SW480 (cell line): ENCODE results near the gene SMCO2.

Experiments used
- DNase-seq: peaks from one replicate; pipeline ENCODE4 v3.0.0-alpha.2; 2016; ENCODE audit warnings: low spot score

SMCO2 gene

DNA sequence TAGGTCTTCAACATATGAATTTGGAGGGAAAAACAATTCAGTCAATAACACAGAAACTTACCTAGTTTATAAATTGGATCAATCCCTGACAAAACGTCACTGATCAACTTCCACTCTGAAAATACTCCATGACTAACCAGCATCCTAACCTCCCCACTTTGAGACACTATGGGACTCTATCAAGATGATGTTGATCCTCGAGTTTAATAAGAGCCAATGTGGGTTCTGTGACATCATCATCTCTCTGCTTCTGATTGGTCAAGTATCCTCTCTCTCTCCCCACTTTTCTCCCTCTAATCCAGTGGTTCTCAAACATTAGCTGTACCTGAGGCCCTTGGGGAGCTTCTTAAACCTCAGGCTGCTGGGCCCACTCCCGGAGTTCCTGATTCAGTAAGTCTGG, at the start of gene SMCO2:
Gene SMCO2, plus strand, starts transcription at position 301 of the 400 bp plus-strand sequence. CDS start 23,896 bp downstream, outside the sequence.
- no peak for DNase-seq

GRCh38 chr12:27398466-27398865, 48.1 kb upstream of the SMCO2 start:
- DNase-seq = no peak

GRCh38 chr12:27399074-27399473, 47.5 kb upstream of the SMCO2 start:
- no peak for DNase-seq

DNA sequence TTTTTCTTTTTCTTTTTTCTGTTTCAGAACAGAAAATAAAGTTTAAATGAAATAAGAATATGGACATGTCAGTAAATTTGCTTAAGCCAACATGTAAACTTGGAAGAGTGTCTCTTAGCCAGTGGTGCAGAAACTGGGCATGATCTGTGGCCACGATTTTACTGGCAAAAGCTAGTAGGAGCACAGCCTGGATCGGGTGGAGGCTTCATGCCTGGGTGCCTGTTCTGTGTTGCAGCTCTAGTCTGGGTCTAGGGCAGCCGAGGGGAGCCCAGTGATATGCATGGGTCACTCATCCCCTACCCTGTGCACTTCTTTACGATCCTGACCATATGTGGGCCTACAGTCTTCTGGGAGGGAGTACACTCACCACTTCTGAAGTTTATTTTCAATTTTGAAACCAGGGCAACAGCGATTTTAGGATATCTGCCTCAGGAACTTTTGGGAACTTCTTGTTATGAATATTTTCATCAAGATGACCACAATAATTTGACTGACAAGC, 45.6 kb upstream of the SMCO2 start:
- DNase-seq = no peak

GRCh38 chr12:27412047-27412446, 34.5 kb upstream of the SMCO2 start:
- DNase-seq = no peak

- DNase-seq = peak; percentile 75
Measured at GRCh38 chr12:27422697-27423096, 23.8 kb upstream of the SMCO2 start.

GRCh38 chr12:27424631-27425230, 21.8 kb upstream of the SMCO2 start:
- DNase-seq = peak; percentile 91

DNA sequence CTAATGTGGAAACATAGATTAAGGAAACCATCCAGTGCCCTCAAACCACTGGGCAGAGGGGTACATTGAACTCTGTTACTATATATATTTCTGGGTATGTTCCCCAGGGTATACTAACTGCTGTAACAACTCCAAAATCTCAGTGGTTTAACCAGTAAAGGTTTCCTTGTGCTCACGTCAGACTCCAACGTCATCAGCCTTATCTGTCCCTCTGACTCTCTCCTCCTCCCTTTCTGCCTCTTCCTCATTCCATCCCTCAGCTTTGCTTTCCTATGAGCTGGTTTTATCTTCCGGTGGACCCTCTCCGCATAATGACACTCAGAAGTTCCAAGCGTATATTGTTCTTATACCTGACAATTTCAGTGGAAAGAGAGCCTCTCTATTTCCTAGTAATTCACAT, 21.2 kb upstream of the SMCO2 start:
- no peak for DNase-seq

GRCh38 chr12:27426743-27427487, 19.6 kb upstream of the SMCO2 start:
- DNase-seq = no peak

DNA sequence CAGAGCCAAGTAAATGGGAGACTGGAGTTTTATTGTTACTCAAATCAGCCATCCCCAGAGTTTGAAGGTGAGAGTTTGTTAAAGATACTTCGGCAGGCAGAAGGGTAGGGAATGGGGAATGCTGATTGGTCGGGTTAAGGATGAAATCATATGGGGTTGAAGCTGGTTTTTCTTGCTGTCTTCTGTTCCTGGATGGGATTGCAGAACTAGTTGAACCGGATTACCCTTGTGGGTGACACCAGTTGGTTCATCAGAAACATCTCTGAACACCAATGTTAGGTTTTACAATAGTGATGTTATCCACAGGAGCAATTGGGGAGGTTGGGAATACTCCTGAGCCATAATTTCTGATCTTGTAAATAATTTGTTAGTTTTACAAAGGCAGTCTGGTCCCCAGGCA, 18.7 kb upstream of the SMCO2 start:
- DNase-seq = no peak

- DNase-seq = no peak
Measured at GRCh38 chr12:27428466-27428865, 18.1 kb upstream of the SMCO2 start.

DNA sequence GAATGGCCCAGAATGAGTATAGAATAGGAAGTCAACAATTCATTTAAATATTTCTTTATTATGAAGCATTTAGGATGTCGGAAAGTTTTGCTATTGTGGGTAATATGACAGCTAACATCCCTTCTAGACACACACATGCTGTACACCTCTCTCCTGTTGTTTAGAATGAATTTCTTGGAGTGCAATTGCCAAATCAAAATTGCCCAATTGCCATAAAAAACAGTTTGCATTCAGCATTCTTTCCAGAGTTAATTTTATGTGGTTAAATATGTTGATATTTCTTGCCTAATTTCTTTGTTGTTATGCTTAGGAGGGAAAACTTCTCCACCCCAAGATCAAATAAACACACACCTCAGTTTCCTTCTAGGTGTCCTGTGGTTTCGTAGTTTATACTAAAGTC, 16.9 kb upstream of the SMCO2 start:
- no peak for DNase-seq

DNA sequence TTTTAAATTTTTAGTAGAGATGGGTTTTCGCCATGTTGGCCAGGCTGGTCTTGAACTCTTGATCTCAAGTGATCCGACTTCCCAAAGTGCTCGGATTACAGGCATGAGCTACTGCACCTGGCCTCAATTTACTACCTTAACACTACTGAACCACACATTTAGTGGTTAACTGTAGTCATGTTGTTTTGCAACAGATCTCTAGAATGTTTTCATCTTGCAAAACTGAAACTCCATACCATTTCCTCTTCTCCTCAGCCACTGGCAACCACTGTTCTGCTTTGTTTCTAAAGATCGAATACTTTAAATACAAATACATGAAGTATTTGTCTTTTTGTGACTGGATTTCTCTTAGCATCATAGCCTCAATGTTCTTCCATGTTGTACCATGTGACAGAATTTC, 15.4 kb upstream of the SMCO2 start:
- DNase-seq = no peak

DNA sequence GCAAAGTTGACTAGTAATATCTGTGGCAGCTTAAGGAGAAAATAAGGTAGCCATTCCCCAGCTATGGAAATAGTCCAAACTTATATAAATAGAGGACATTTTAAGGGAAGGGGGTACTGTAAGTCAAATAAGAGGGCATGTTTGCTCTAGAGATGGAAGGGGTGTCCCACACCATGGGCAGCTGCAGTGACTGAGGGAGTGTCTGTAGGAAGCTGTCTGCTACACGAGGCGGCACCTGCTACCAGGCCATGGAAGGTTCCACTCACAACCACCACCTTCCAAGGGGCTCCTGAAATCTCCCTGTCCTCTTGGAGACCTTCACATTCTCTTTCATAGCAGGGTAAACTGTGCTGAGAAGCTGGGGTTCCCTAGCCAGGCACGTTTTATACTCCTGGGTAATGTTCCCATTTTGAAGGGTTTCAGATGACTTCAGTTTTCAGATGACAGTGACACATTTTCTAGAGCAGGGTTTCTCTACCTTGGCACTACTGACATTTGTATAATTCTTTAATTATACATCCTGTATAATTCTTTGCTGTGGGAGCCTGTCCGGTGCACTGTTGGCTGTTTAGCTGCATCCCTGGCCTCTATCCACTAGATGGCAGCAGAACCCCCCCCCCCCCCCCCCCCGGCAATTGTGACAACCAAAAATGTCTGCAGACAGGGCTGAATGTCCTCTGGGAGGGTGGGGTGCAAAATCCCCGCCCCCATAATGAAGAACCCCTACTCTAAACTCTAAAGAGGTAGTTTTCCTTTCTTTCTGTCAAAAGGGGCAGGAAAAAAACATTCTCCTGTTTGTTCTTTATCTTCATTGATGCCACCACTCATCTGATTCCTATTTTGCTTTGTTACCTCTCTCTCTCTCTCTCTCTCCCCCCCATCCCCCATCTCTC, 11.6 kb upstream of the SMCO2 start:
- DNase-seq = peak; percentile 61

- peak; percentile 98 for DNase-seq
Measured at GRCh38 chr12:27436029-27436428, 10.5 kb upstream of the SMCO2 start.

GRCh38 chr12:27436768-27437167, 9.8 kb upstream of the SMCO2 start:
- no peak for DNase-seq

- DNase-seq = no peak
Measured at GRCh38 chr12:27437839-27438238, 8.7 kb upstream of the SMCO2 start.

GRCh38 chr12:27447761-27448160, 1.2 kb downstream of the SMCO2 start:
- DNase-seq = no peak

DNA sequence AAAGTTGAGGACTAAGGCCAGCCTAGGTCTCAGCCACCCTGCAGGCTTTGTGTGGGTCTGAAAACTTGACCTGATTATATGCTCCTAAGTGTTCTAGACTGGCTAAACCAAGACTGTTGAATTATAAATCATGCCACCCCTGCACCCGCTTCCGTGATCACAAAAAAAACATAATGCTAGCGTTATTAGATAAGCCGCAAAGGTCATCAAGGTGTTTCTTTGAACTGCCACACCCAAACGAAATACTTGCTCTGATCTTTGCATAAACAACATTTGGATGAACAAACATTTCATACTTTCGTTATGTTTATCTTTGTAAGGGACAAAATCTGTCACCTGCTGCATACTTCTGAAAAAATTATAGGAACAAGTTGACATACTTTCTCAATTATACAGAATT, 2.5 kb downstream of the SMCO2 start:
- DNase-seq = peak; percentile 99

DNA sequence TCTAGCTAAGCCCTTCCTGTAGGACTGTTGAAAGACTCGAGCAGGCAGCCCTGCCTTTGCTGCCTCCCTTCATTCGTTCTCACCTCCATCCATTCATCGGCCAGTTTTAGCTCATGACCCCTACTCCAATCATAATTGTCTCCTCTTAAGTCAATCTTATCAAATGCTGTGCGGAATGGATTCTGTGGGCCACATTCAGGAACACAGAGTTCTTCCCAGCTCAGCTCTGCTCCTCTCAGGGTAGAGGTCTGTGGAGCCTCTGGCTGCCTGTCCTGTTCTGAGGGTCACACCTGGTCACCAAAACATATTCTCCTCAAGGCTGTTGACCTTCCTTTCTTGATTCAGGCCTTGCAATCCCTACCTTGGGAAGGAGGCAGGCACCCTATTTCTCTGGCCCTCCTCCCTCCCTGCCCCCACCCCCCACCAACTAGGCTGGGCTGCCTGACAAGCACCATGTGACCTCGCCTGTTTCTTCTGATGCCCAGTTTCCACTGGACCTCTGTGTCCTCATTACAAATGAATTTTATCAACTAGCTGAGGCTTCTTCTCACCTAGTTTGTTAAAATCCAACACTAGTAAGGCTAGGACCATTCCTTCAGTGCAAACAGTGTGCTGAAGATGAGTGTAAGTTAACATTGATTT, 3.5 kb downstream of the SMCO2 start:
- peak; percentile 69 for DNase-seq

GRCh38 chr12:27451036-27451825, 4.7 kb downstream of the SMCO2 start:
- DNase-seq = no peak
